Aorta (tissue), 5 donors: ENCODE data around the gene NEMF. TPM values are rescaled to one million over a fixed set of nuclear protein-coding genes. Genes with fewer than 3 reads are reported as not detected.
"Not testable (repeated sequence)": the region's sequence is repeated elsewhere in the genome, so short reads cannot be mapped to it uniquely, and the experiment has no call there.

Experiments
- ATAC-seq: fragments of 200-7000 bp; cut with Tn5 transposase; one replicate; pipeline ENCODE4 v1.9.1; 2022; ENCODE audit warnings: moderate library complexity; ENCODE audit not compliant: low FRiP score
- DNase-seq, 2 donors: peaks; one replicate each; pipeline ENCODE4 v3.0.0-alpha.2; 2020
- H3K27ac ChIP-seq, 2 donors: one replicate each; pipeline ENCODE4 v1.5.1; 2013; ENCODE audit warnings: low read length in 2 of 2, mild to moderate bottlenecking in 2 of 2, moderate library complexity in 2 of 2, control low read depth in 1 of 2, inconsistent platforms in 1 of 2, low read depth in 1 of 2
- H3K27me3 ChIP-seq, 2 donors: one replicate each; pipeline ENCODE4 v1.6.1; 2013; ENCODE audit warnings: control low read depth in 1 of 2, low read length in 1 of 2, mild to moderate bottlenecking in 1 of 2, moderate library complexity in 1 of 2; ENCODE audit not compliant: insufficient read depth in 2 of 2, control insufficient read depth in 1 of 2
- H3K36me3 ChIP-seq, 2 donors: one replicate each; pipeline ENCODE4 v1.6.1; 2013; ENCODE audit warnings: control low read depth in 1 of 2, low read length in 1 of 2, mild to moderate bottlenecking in 1 of 2; ENCODE audit not compliant: insufficient read depth in 2 of 2, control insufficient read depth in 1 of 2
- H3K4me1 ChIP-seq, 2 donors: one replicate each; pipeline ENCODE4 v1.6.1; 2013; ENCODE audit warnings: low read length in 2 of 2, control low read depth in 1 of 2, mild to moderate bottlenecking in 1 of 2, moderate library complexity in 1 of 2; ENCODE audit not compliant: insufficient read depth in 2 of 2, control insufficient read depth in 1 of 2
- H3K4me3 ChIP-seq, 2 donors: one replicate each; pipeline ENCODE4 v1.5.1; 2013; ENCODE audit warnings: low read length in 2 of 2, control low read depth in 1 of 2, mild to moderate bottlenecking in 1 of 2
- H3K9me3 ChIP-seq: one replicate; pipeline ENCODE4 v1.6.1; 2013; ENCODE audit warnings: mild to moderate bottlenecking, low read length; ENCODE audit not compliant: control insufficient read depth
- WGBS, 2 donors: extraction: QIAGEN DNeasy Blood & Tissue Kit; methylation state at CpG; one replicate each; pipeline ENCODE4 v1.1.7; 2013; 5-methylcytosine and 5-hydroxymethylcytosine counted together
- intact Hi-C, 2 donors: fragments of 100-400 bp; cut with DNase I; formaldehyde crosslinking; loops; one replicate each; pipeline versions ENCODE4 v1.14.2 to v1.15.0; 2022
- long read RNA-seq, 2 donors: library from polyadenylated mRNA; unstranded; transcript quantifications; one replicate each; pipeline ENCODE4 v2.0.0, GENCODE V29; 2020 to 2021
- polyA plus RNA-seq, 2 donors: library from polyadenylated mRNA; stranded (reverse); fragments of 200-250 nt; gene quantifications; one replicate each; pipeline ENCODE4 v1.2.3, GENCODE V29; 2013
- total RNA-seq, 2 donors: library from RNA; stranded (reverse); fragmentation: NEBNext Ultra II Directional; extraction: Animal tissue kit (Norgen Biotek cat#: 25700); gene quantifications; one replicate each; pipeline ENCODE4 v1.2.1, GENCODE V29; 2021
- donor health status: healthy with polysubstance abuse.
- donor health status: Bipolar disorder and iron deficiency.
- donor health status: DM: no; HTN: no; CAD: no.
- donor health status: DM: no; HTN: no; CAD: no.
- donor health status: DM: yes; HTN: yes; CAD: no.

The NEMF gene, protein sequence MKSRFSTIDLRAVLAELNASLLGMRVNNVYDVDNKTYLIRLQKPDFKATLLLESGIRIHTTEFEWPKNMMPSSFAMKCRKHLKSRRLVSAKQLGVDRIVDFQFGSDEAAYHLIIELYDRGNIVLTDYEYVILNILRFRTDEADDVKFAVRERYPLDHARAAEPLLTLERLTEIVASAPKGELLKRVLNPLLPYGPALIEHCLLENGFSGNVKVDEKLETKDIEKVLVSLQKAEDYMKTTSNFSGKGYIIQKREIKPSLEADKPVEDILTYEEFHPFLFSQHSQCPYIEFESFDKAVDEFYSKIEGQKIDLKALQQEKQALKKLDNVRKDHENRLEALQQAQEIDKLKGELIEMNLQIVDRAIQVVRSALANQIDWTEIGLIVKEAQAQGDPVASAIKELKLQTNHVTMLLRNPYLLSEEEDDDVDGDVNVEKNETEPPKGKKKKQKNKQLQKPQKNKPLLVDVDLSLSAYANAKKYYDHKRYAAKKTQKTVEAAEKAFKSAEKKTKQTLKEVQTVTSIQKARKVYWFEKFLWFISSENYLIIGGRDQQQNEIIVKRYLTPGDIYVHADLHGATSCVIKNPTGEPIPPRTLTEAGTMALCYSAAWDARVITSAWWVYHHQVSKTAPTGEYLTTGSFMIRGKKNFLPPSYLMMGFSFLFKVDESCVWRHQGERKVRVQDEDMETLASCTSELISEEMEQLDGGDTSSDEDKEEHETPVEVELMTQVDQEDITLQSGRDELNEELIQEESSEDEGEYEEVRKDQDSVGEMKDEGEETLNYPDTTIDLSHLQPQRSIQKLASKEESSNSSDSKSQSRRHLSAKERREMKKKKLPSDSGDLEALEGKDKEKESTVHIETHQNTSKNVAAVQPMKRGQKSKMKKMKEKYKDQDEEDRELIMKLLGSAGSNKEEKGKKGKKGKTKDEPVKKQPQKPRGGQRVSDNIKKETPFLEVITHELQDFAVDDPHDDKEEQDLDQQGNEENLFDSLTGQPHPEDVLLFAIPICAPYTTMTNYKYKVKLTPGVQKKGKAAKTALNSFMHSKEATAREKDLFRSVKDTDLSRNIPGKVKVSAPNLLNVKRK
- total RNA-seq (10 to 100 TPM; 70.7 to 75.8 TPM), polyA plus RNA-seq (10 to 100 TPM; 27.2 to 34.6 TPM)
- long read RNA-seq, donor 1, partial matches to known transcripts = 80 of 106 reads
- long read RNA-seq, donor 1, other reads (novel, unspliced or antisense) = 24 of 106 reads
- long read RNA-seq, donor 2, partial matches to known transcripts = 11 of 20 reads
- long read RNA-seq, donor 2, other reads (novel, unspliced or antisense) = 8 of 20 reads

DNA sequence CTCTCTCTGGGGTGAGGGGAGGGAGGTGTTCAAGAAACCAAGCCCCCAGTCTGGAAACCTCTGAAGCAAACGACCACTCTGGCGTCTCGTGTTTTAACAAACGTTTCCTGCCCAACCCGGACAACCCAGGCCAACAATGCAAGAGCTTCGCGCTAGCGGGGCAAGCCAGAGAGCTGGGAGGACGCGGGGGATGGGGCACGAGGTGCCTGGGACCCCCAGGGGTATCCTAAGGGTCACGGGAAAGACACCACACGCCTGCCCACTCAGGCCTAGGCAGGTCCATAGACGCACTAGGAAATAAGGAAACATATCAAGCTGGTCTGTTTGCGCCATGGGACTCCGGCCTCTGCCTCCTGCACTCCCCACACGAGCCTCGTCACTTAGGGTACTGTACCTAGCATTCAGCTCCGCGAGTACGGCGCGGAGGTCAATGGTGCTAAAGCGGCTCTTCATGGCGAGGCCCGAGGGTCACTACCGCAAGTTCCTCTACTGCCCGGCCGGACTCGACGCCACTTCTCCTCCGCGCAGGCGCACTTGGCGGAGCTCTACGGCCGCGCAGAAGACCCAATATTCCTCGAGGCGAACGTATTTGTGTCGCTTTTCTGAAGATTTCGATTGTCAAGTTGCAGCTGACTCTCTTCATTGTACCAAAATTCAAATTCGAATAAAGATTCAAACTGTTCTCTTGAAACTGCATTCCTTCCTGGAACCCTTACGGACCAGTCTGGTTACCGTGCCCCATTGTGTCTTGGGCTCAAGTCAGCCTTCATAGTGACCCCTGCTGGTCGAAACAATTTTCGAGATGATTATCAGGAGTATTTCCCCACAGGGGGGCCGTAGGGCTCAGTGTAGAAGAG, at the start of gene NEMF:
Gene NEMF, minus strand, starts transcription at position 488 of the 857 bp plus-strand sequence. Its CDS starts 35 bp downstream, at position 453.
- no peaks in the 10 kb centered on the region for H3K27me3 ChIP-seq
- H3K4me1 ChIP-seq = no peaks in the 10 kb centered on the region
- no peaks in the 10 kb centered on the region for H3K9me3 ChIP-seq
- intact Hi-C loops = loop anchor here (2.0 to 10.0 kb wide), 2 partner anchors 218 to 252 kb away; partner anchors contain the start of gene DNAAF2 (in 2 of the 2)
- peak within 1 kb of the TSS in 1 of 2 donors; percentile 45 for H3K27ac ChIP-seq
- ATAC-seq (peak; percentile 96), DNase-seq (peak; percentile 92 to 94)
- 0 to 1% methylated on average over 49 of the region's 49 CpGs for WGBS, 2 donors
- H3K36me3 ChIP-seq = no peaks in the 10 kb centered on the region
- H3K4me3 ChIP-seq = peak within 1 kb of the TSS; percentile 53 to 71

DNA sequence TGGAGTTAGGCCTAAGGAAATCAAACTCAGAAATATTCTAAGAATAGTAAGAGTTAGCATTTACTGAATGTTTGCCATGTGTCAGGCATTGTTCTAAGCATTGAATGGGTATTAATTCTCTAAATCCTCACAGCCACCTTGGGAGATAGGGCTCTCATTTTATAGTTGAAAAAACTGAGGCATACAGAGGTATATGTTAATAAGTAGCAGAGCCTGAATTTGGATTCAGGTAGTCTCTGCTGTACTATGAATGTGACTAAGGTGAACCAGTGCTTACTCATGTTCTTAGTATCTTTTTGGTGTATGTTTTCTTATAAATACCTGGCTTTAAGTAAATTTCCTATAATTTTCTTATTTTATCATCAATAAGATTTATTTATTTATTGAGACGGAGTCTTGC, 48.4 kb upstream of the NEMF start:
- Histone ChIP-seq H3K27me3 (no peaks in the 10 kb centered on the region), H3K4me1 (no peaks in the 10 kb centered on the region), H3K4me3 (no peak overlapping the region), H3K27ac (no peak overlapping the region), H3K9me3 (no peaks in the 10 kb centered on the region), H3K36me3 (no peaks in the 10 kb centered on the region)
- intact Hi-C loops = no loop called here
- ATAC-seq (no peak), DNase-seq (no peak)
- 96 to 100% methylated on average over 1 of the region's 1 CpG for WGBS, 2 donors

DNA sequence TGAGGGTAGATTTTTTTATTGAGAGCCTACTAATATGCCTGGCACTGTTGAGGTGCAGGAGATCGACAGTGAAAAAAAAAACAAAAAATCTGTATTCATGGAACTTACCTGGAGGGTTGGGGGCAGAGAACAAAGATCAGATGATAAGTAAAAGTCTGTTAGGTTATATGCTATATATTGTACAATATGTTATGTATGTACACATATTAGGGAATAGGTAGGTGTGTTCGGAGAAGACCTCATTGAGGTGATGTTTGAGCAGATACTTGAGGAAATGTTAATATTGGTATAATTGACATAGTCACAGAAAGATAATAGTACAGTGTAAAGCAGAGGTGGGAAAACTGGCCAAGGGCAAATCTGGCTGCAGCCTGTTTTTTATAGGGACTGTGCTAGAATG, 45.9 kb upstream of the NEMF start:
- Histone ChIP-seq H3K27me3 (no peaks in the 10 kb centered on the region), H3K9me3 (no peaks in the 10 kb centered on the region), H3K27ac (no peak overlapping the region), H3K36me3 (no peaks in the 10 kb centered on the region), H3K4me1 (no peaks in the 10 kb centered on the region), H3K4me3 (no peak overlapping the region)
- DNase-seq = no peak
- ATAC-seq = no peak
- intact Hi-C loops = loop anchor here in 1 of 2 donors (10.0 kb wide), 1 partner anchor 106 kb away; no protein-coding TSS in a partner anchor
- WGBS, 2 donors = 88 to 89% methylated on average over 2 of the region's 2 CpGs

DNA sequence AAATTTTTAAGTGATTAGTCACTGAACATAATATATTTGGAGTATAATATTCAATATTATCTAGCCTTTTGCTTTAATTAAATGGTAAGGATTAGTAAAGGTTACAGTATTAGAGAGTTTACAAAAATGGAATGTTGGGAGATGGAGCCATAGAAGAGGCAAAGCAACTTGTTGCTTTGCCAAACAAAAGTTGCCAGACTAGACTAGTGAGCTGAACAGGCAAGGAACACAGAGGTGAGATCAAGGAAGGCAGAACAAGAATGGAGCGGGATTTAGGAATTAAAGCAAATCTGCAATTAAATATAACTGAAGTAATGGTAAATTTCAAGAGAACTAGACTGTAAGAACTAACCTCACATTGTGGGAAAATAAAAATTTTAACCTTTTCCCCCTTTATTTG, 45.4 kb upstream of the NEMF start:
- no peaks in the 10 kb centered on the region for H3K27me3 ChIP-seq
- no peaks in the 10 kb centered on the region for H3K4me1 ChIP-seq
- H3K27ac ChIP-seq = no peak overlapping the region
- DNase-seq = no peak
- H3K9me3 ChIP-seq = no peaks in the 10 kb centered on the region
- H3K36me3 ChIP-seq = no peaks in the 10 kb centered on the region
- ATAC-seq = no peak
- H3K4me3 ChIP-seq = no peak overlapping the region
- intact Hi-C loops = loop anchor here in 1 of 2 donors (10.0 kb wide), 1 partner anchor 107 kb away; no protein-coding TSS in a partner anchor
- 83 to 100% methylated on average over 1 of the region's 1 CpG for WGBS, 2 donors

DNA sequence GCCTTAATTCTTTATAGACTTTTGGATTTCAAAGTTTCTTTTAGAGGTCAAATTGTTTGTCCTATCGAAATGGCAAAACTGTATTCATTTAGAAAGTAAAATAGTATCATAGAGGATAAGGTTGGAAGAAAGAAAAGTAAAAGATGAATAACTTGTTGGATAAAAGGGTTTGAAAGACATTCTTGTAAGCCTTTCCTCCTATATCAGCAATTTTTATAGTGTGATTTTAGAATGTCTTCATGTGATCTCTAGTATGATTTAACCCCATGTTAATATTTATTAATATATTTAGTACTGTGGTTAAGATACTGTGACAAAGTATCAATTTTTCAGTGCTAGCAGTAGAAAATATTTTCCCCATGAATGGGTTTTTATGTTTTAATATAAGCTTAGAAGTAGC, 44.8 kb upstream of the NEMF start:
- 43 to 45% methylated on average over 1 of the region's 1 CpG for WGBS, 2 donors
- Histone ChIP-seq H3K36me3 (no peaks in the 10 kb centered on the region), H3K4me3 (peak overlapping the region in 1 of 2 donors; percentile 43), H3K27me3 (no peaks in the 10 kb centered on the region), H3K27ac (no peak overlapping the region), H3K4me1 (no peaks in the 10 kb centered on the region), H3K9me3 (no peaks in the 10 kb centered on the region)
- ATAC-seq (no peak), DNase-seq (no peak)
- intact Hi-C loops = loop anchor here in 1 of 2 donors (10.0 kb wide), 1 partner anchor 107 kb away; no protein-coding TSS in a partner anchor

DNA sequence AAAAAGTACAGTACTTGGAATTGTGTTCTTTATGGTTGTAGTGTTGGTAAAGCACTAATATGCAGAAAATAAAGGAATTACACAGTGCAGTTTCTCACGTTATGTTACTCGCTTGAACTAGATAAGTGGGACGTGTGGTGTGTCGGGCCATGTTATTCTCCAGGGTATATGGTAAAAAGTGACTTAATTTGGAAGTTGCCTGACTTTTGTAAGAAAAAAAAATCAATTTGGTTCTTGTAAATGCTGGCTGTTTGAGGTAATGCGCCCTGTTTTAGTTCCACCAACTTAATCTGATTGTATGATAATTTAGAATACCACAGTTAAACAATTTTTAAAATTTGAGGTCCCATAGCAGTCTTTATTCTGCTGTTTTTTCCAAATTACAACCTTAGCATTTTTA, 44.4 kb upstream of the NEMF start:
- WGBS, 2 donors = 14% methylated on average over 5 of the region's 5 CpGs
- no peaks in the 10 kb centered on the region for H3K9me3 ChIP-seq
- no peak overlapping the region for H3K27ac ChIP-seq
- no peaks in the 10 kb centered on the region for H3K27me3 ChIP-seq
- H3K4me3 ChIP-seq = peak overlapping the region in 1 of 2 donors; percentile 43
- DNase-seq (no peak), ATAC-seq (no peak)
- no peaks in the 10 kb centered on the region for H3K36me3 ChIP-seq
- H3K4me1 ChIP-seq = no peaks in the 10 kb centered on the region
- intact Hi-C loops = loop anchor here in 1 of 2 donors (10.0 kb wide), 1 partner anchor 108 kb away; no protein-coding TSS in a partner anchor

DNA sequence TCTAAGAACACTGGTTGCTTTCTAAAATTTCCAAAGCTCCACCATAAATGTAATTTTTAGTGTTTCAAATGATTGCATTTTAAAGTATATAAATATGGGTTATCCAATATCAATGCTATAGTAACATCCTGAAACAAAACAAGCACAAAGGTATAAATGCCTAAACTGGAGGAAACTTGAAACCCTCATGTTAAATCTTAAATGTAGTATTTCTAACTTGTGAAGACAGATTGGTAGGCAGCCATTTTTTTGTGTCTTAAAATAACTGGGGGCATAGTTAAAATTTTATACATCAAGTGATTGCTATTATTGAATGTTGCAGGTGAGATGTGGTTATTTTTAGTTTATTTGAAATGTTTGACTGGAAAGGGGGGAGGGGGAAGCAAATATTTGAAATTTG, 43.7 kb upstream of the NEMF start:
- not testable (repeated sequence) for H3K4me1 ChIP-seq, ATAC-seq, H3K27me3 ChIP-seq, DNase-seq, H3K27ac ChIP-seq, H3K9me3 ChIP-seq, H3K36me3 ChIP-seq
- peak overlapping the region in 1 of 2 donors; percentile 52 for H3K4me3 ChIP-seq
- intact Hi-C loops = loop anchor here in 1 of 2 donors (10.0 kb wide), 1 partner anchor 109 kb away; no protein-coding TSS in a partner anchor
